Measurements from ENCODE around the gene EXOC6. TPM values are rescaled to one million over a fixed set of nuclear protein-coding genes. Genes with fewer than 3 reads are reported as not detected.

EXOC6 gene
- total RNA-seq, 1 donor from 2014 or later = 14.2 TPM

DNA sequence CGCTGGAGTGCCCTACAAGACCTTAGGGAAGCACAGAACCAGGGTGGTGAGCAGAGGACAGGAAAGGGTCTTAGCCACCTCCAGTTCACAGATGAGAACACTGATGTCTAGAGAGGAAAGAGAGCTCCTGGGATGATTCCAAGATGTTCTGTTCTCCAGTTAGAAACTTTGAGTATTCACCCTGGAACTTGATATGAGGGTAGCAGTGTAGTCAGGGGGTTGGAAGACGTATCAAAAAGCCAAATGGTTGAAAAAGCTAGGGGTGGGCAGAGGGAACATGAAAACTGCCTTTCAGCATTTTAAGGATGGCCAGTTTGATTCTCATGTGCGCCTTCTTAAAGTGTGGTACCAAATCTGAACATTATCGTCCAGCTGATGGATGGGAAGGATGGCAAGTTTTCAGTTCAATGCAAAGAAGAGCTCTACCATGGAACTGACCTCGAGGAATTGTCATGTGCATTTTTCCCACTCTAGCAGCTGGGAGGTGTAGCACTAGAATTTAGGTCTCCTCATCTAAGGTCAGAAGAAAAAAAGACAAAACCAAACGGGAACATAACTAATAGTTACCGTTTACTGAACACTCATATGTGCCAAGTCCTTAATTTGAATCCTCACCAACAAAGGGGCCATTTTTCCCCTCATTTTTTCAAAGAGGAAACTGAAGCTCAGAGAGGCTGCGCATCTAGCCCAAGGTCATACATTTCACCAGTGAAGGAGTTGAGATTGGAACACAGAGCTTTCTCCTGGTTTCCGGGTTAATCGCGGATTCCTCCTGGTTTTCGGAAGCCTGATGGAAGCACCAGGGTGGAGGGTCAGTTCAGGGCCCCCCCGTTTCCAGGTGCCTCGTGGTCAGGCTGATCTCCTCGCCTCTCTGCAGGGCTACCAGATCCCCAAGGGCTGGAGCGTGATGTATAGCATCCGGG, 219.4 kb downstream of the EXOC6 start:
- no peaks in the 10 kb centered on the region for H3K9me3 Mint-ChIP-seq
- DNase-seq = no peak
- intact Hi-C loops (cut with micrococcal nuclease) = loop anchor here (10.0 kb wide), 1 partner anchor 103 kb away; no protein-coding TSS in a partner anchor
- no peak overlapping the region for H3K4me3 Mint-ChIP-seq
- H3K27me3 Mint-ChIP-seq = peaks cover 82% of the 10 kb centered on the region
- no peak overlapping the region for H3K27ac Mint-ChIP-seq
- H3K4me1 Mint-ChIP-seq = peaks cover 19% of the 10 kb centered on the region
- H3K36me3 Mint-ChIP-seq (ENCODE audit: low read depth) = no peaks in the 10 kb centered on the region

DNA sequence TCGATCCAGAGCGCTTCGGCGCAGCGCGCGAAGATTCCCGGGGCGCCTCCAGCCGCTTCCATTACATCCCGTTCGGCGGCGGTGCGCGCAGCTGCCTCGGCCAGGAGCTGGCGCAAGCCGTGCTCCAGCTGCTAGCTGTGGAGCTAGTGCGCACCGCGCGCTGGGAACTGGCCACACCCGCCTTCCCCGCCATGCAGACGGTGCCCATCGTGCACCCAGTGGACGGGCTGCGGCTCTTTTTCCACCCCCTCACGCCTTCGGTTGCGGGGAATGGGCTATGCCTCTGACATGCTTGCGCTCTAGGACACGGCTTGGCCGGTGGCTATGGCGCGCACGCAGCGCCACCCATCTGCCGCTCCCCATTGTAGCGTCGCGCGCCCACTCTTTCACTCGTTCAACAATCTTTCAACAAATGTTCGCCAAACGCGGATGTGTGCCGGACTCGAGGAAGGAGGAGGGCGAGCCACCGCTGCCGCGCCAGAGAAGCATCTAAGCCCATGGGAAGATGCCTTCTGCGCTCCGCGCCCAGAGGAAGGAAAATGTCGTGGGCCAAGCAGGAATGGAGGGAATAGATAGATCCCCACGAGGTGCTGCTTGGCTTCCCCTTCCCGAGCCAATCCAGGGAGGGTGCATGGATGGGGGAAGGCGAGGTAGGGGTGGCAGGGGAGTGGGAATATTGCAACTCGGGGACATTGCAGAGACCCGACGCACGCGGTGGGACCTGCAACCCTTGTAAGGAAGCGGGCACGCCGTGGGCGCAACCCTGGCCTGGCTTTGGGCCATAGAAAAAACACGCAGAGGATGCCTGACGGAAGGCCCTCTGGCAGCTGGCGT, 220.3 kb downstream of the EXOC6 start:
- intact Hi-C loops (cut with micrococcal nuclease) = loop anchor here (10.0 kb wide), 1 partner anchor 104 kb away; no protein-coding TSS in a partner anchor
- H3K36me3 Mint-ChIP-seq (ENCODE audit: low read depth) = no peaks in the 10 kb centered on the region

DNA sequence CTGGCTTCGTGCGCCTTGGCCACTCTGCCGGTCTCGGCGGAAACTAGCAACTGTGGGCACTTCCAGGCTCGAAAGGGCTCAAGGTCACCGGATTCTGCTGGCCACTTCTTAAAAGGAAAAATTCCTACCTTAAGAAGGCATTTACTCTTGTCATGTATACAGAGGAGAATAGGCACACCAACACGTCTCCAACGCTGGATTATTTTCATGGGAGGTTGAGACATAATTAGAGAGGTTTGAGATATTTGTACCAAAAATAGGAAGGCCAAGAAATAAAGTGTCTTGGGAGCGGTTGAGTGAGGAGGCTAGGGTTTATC, 220.9 kb downstream of the EXOC6 start:
- peaks cover 20% of the 10 kb centered on the region for H3K4me1 Mint-ChIP-seq
- DNase-seq = no peak
- H3K4me3 Mint-ChIP-seq = no peak overlapping the region
- no peak overlapping the region for H3K27ac Mint-ChIP-seq
- no peaks in the 10 kb centered on the region for H3K36me3 Mint-ChIP-seq (ENCODE audit: low read depth)
- H3K27me3 Mint-ChIP-seq = peaks cover 81% of the 10 kb centered on the region
- no peaks in the 10 kb centered on the region for H3K9me3 Mint-ChIP-seq
- intact Hi-C loops (cut with micrococcal nuclease) = loop anchor here (10.0 kb wide), 1 partner anchor 104 kb away; no protein-coding TSS in a partner anchor

More for the DNA sequence above, 220.3 kb downstream of the EXOC6 start:
- Mint-ChIP-seq H3K9me3 (no peaks in the 10 kb centered on the region), H3K4me3 (peak overlapping the region; percentile 11), H3K27ac (peak overlapping the region; percentile 54), H3K4me1 (peaks cover 19% of the 10 kb centered on the region), H3K27me3 (peaks cover 84% of the 10 kb centered on the region)
- no peak for DNase-seq

DNA sequence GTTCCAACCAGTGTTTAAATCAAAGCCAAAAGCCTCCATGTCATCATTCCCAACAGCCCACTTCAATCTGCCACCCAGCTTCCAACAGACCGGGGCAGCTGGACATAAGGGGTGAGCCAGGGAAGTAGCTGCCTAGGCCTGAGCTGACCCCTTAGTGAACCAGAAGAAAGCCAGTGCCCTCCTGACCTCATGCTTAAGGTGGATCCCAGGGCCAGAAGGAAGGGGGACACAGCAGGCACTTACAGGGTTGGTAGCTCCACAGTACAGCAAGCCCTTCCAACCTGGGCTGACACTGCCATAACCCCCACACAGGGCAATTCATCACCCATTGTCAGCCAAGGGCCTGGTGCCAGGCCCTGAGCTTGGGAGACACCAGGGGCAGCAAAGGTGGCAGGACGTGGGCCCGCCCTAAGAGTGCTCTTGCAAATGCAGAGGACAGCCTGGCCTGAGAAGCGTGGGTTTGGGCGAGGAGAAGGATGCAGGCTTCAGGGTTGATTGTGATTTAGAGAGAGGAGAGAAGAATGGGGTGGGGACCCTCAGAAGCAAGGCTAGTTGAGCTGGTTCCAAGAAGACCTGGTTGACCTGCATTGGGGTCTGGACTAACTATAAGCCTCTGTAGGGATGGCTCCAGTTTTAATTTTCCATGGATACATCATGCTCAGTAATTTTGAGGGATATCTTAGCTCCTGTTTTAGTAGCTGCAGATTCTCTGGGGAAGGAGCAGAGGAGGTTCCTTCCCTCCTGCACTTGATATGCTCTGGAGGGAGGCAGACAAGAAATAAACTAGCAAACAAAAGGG, 222.3 kb downstream of the EXOC6 start:
- Mint-ChIP-seq H3K27ac (no peak overlapping the region), H3K4me1 (peaks cover 28% of the 10 kb centered on the region), H3K27me3 (peaks cover 81% of the 10 kb centered on the region), H3K36me3 (ENCODE audit: low read depth) (no peaks in the 10 kb centered on the region), H3K9me3 (no peaks in the 10 kb centered on the region), H3K4me3 (no peak overlapping the region)
- intact Hi-C loops (cut with micrococcal nuclease) = loop anchor here (5.0 kb wide), 2 partner anchors 378 to 497 kb away; partner anchors contain the start of gene FFAR4
- no peak for DNase-seq

DNA sequence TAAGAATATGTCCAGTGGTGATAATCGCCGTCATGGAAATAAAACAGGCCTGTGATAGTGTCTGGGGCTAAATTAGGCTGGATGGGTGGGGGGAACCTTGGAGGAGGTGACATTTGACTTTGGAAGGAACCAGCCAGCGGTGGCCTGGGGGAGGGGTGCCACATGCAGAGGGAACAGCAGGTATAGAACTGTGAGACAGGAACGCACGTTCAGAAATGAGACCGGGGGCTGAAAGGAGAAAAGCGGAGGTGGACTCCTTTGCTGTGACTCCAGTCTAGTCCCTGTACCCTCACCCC, 222.8 kb downstream of the EXOC6 start:
- H3K4me1 Mint-ChIP-seq = peaks cover 32% of the 10 kb centered on the region
- H3K27me3 Mint-ChIP-seq = peaks cover 83% of the 10 kb centered on the region
- H3K36me3 Mint-ChIP-seq (ENCODE audit: low read depth) = no peaks in the 10 kb centered on the region
- no peaks in the 10 kb centered on the region for H3K9me3 Mint-ChIP-seq
- DNase-seq = no peak
- H3K4me3 Mint-ChIP-seq = no peak overlapping the region
- H3K27ac Mint-ChIP-seq = no peak overlapping the region
- intact Hi-C loops (cut with micrococcal nuclease) = loop anchor here (5.0 kb wide), 2 partner anchors 379 to 496 kb away; partner anchors contain the start of gene FFAR4

DNA sequence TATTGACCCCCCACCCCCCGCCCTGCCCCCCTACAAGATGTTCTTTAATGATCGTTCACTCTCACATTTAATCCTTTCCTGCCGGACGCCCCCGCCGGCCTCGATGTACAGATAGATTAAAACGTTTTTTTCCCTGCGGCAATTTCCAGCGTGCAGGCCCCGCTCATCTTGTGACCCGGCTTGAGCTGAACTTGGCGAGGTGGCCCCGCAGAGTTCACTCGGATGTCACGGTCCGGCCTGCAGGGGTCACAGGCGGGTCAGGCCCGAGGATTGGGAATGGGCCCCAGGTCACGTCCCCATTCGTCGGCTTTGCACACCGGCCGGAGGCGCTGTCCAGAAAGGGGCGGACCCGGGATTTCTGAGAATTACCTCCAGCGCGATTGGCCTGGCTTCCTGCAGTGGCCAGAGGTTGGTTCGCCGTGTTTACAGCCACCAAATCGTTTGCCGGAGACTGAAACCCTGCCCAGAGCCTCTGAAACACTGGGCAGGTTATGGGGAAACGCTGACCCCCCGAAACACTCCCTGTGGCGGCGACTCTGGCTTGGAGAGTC, 223.4 kb downstream of the EXOC6 start:
- Mint-ChIP-seq H3K9me3 (no peaks in the 10 kb centered on the region), H3K27me3 (peaks cover 83% of the 10 kb centered on the region), H3K36me3 (ENCODE audit: low read depth) (no peaks in the 10 kb centered on the region), H3K4me3 (peak overlapping the region; percentile 63), H3K4me1 (peaks cover 32% of the 10 kb centered on the region), H3K27ac (no peak overlapping the region)
- intact Hi-C loops (cut with micrococcal nuclease) = loop anchor here (5.0 kb wide), 2 partner anchors 379 to 496 kb away; partner anchors contain the start of gene FFAR4
- no peak for DNase-seq

DNA sequence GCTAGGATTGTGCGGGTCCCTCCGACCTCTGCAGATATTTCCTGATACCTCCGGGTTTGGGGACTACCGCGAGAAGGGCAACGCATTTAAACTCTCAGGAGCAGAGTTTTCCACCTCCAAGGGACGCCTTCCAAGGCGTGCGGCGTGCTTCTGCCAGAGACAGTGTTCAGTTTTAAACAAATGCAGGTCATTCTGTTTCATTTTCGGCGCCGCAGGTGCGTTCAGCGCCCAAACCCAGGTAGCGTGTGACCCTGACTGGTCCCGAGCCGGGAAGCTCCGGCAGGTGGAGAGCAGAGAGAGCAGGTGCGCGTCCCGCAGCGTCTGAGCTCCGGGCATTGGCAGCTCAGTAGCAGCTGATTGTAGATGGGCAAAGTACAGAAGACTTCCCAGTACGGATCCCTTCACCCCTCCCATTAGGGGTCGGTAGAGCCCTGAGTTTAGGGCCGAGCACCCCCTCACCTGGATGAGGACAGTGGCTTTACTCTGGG, 223.9 kb downstream of the EXOC6 start:
- H3K36me3 Mint-ChIP-seq (ENCODE audit: low read depth) = no peaks in the 10 kb centered on the region
- peak overlapping the region; percentile 63 for H3K4me3 Mint-ChIP-seq
- H3K9me3 Mint-ChIP-seq = no peaks in the 10 kb centered on the region
- H3K27me3 Mint-ChIP-seq = peaks cover 82% of the 10 kb centered on the region
- no peak overlapping the region for H3K27ac Mint-ChIP-seq
- peaks cover 31% of the 10 kb centered on the region for H3K4me1 Mint-ChIP-seq
- DNase-seq = no peak
- intact Hi-C loops (cut with micrococcal nuclease) = loop anchor here (5.0 kb wide), 2 partner anchors 380 to 495 kb away; partner anchors contain the start of gene FFAR4

DNA sequence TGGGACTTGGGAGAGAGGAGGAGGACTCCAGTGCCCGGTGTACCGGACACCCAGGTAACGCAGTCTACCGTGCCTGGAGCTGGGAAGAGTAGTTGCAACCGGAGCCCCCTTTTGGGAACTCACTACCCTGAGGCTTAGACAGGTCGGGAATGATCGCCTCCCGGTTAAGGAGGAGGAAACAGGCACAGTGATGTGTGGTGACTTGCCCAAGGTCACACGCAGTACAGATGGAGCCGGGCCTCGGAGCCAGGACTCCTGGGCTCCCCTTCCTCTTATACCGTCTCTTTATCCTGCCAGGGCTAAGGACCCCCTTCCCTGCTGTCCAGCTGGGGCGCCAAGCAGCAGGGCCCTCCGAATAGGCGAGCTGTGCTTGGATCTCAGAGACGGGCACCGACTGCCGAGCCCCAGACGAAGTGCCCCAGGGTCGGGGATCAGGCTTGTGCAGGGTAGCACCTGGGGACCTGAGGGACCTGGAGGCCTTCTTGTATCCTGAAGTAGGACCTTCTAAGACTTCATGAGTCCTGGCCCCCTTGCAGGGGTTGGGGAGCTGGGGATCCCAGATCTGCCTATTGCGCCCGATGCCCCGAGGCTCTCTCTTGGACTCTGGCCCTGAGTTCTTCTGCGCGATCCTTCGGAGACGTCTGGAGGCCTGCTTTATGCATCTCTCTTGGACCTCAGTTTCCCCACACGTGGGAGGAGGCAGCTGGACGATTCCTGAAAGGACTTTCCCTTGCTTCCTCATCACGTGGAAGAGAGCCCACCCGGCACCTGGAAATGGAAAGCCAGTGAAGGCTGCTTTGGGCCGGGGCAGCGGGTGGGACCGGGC, 224.6 kb downstream of the EXOC6 start:
- Mint-ChIP-seq H3K27ac (no peak overlapping the region), H3K9me3 (no peaks in the 10 kb centered on the region), H3K4me1 (peaks cover 26% of the 10 kb centered on the region), H3K36me3 (ENCODE audit: low read depth) (no peaks in the 10 kb centered on the region), H3K4me3 (no peak overlapping the region), H3K27me3 (peaks cover 81% of the 10 kb centered on the region)
- DNase-seq = no peak
- intact Hi-C loops (cut with micrococcal nuclease) = loop anchor here (5.0 kb wide), 2 partner anchors 381 to 494 kb away; partner anchors contain the start of gene FFAR4

DNA sequence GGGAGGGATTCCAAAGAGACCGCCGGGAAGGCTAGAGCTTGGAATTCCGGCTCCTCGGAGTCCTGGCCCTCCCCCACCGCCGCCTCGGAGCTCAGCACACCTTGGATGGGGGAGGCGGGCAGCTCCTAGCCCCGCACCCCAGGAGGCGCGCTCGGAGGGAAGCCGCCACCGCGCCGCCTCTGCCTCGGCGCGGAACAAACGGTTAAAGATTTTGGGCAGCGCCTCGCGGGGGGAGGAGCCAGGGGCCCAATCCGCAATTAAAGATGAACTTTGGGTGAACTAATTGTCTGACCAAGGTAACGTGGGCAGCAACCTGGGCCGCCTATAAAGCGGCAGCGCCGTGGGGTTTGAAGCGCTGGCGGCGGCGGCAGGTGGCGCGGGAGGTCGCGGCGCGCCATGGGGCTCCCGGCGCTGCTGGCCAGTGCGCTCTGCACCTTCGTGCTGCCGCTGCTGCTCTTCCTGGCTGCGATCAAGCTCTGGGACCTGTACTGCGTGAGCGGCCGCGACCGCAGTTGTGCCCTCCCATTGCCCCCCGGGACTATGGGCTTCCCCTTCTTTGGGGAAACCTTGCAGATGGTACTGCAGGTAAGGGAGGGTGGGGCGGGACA, 225.3 kb downstream of the EXOC6 start, which contains the start of gene CYP26A1:
Gene CYP26A1 (plus strand): TSS at position 355 of the 608 bp plus-strand sequence. CDS start 42 bp downstream, at position 397.
- peak within 1 kb of the TSS; percentile 37 for H3K27ac Mint-ChIP-seq
- intact Hi-C loops (cut with micrococcal nuclease) = loop anchor here (5.0 kb wide), 2 partner anchors 381 to 494 kb away; partner anchors contain the start of gene FFAR4
- no peaks in the 10 kb centered on the region for H3K9me3 Mint-ChIP-seq
- H3K4me3 Mint-ChIP-seq = peak within 1 kb of the TSS; percentile 75
- DNase-seq = no peak
- H3K4me1 Mint-ChIP-seq = peaks cover 24% of the 10 kb centered on the region
- H3K36me3 Mint-ChIP-seq (ENCODE audit: low read depth) = no peaks in the 10 kb centered on the region
- H3K27me3 Mint-ChIP-seq = peaks cover 77% of the 10 kb centered on the region

DNA sequence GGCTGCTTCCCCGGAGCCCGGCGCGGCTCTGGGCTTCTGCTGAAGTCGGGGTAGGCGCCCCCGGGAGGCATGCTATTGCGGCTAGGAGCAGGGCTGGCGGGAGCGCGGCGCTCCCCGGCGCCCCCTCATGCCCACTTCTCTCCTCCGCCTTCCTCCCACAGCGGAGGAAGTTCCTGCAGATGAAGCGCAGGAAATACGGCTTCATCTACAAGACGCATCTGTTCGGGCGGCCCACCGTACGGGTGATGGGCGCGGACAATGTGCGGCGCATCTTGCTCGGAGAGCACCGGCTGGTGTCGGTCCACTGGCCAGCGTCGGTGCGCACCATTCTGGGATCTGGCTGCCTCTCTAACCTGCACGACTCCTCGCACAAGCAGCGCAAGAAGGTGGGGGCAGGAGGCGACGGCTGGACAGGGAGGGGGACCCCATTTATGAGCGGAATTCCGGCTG, 225.9 kb downstream of the EXOC6 start:
- Mint-ChIP-seq H3K9me3 (no peaks in the 10 kb centered on the region), H3K4me1 (peaks cover 22% of the 10 kb centered on the region), H3K27ac (peak overlapping the region; percentile 37)

DNA sequence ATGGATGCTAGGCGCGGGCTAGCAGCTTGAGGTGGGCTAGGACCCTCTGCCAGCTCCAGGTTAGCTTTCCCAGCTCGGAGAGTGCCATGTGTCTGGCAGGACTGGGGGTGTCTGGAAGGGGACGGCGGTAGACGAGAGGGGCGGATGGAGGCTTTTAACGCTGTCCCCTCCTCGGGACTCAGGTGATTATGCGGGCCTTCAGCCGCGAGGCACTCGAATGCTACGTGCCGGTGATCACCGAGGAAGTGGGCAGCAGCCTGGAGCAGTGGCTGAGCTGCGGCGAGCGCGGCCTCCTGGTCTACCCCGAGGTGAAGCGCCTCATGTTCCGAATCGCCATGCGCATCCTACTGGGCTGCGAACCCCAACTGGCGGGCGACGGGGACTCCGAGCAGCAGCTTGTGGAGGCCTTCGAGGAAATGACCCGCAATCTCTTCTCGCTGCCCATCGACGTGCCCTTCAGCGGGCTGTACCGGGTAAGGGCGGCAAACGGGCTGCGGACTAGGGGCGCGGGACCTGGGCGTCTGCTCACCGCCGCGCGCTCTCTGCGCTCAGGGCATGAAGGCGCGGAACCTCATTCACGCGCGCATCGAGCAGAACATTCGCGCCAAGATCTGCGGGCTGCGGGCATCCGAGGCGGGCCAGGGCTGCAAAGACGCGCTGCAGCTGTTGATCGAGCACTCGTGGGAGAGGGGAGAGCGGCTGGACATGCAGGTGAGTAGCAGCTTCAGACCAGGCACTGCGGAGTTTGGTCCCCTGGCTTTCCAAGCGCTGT, 226.5 kb downstream of the EXOC6 start:
- peaks cover 74% of the 10 kb centered on the region for H3K27me3 Mint-ChIP-seq
- H3K4me1 Mint-ChIP-seq = peaks cover 22% of the 10 kb centered on the region
- intact Hi-C loops (cut with micrococcal nuclease) = loop anchor here (5.0 kb wide), 2 partner anchors 382 to 493 kb away; partner anchors contain the start of gene FFAR4
- H3K36me3 Mint-ChIP-seq (ENCODE audit: low read depth) = no peaks in the 10 kb centered on the region
- peak overlapping the region; percentile 75 for H3K4me3 Mint-ChIP-seq
- peak overlapping the region; percentile 37 for H3K27ac Mint-ChIP-seq
- H3K9me3 Mint-ChIP-seq = no peaks in the 10 kb centered on the region
- DNase-seq = peak; percentile 70

More for the DNA sequence above, 225.9 kb downstream of the EXOC6 start:
- intact Hi-C loops (cut with micrococcal nuclease) = loop anchor here (5.0 kb wide), 2 partner anchors 382 to 493 kb away; partner anchors contain the start of gene FFAR4
- peak overlapping the region; percentile 75 for H3K4me3 Mint-ChIP-seq
- H3K36me3 Mint-ChIP-seq (ENCODE audit: low read depth) = no peaks in the 10 kb centered on the region
- DNase-seq = peak; percentile 67
- peaks cover 72% of the 10 kb centered on the region for H3K27me3 Mint-ChIP-seq

All from activated CD4-positive, alpha-beta T cell treated with anti-CD3 and anti-CD28 coated beads, Interleukin-2, amount 10 ng/mL, durations not matched to agents 24 days and 14 days (primary cell).